Measurements from ENCODE around the gene PPP1R36.
"Not testable (repeated sequence)": the region's sequence is repeated elsewhere in the genome, so short reads cannot be mapped to it uniquely, and the experiment has no call there.

The PPP1R36 gene

GRCh38 chr14:64554556-64554955 is 4.8 kb downstream of the PPP1R36 start:
- no peak for TF ChIP-seq CTCF (IDR thresholded peaks at IDR 0.05; ENCODE audit: low read depth, low read length)
- no peak overlapping the region for H3K4me3 ChIP-seq (replicated peaks in 1 of 2; ENCODE audit: low read depth in 2 of 2, low read length in 2 of 2)
- no peak for DNase-seq (ENCODE audit: low read depth in 2 of 2)

GRCh38 chr14:64556526-64556925 is 6.8 kb downstream of the PPP1R36 start:
- no peak overlapping the region for H3K4me3 ChIP-seq (replicated peaks in 1 of 2; ENCODE audit: low read depth in 2 of 2, low read length in 2 of 2)
- DNase-seq (ENCODE audit: low read depth in 2 of 2): peak; percentile 81 to 91
- no peak for TF ChIP-seq CTCF (IDR thresholded peaks at IDR 0.05; ENCODE audit: low read depth, low read length)

- H3K4me3 ChIP-seq (replicated peaks in 1 of 2; ENCODE audit: low read depth in 2 of 2, low read length in 2 of 2); DNase-seq (ENCODE audit: low read depth in 2 of 2): not testable (repeated sequence)
These were observed 8.5 kb downstream of the PPP1R36 start for GRCh38 chr14:64558216-64558615.

- TF ChIP-seq CTCF (IDR thresholded peaks at IDR 0.05; ENCODE audit: low read depth, low read length): no peak
- peak in 1 of 2 donors; percentile 34 for DNase-seq (ENCODE audit: low read depth in 2 of 2)
These were observed 11.9 kb downstream of the PPP1R36 start for GRCh38 chr14:64561631-64562030.

GRCh38 chr14:64562436-64562835 is 12.7 kb downstream of the PPP1R36 start:
- H3K4me3 ChIP-seq (replicated peaks in 1 of 2; ENCODE audit: low read depth in 2 of 2, low read length in 2 of 2): no peak overlapping the region
- TF ChIP-seq CTCF (IDR thresholded peaks at IDR 0.05; ENCODE audit: low read depth, low read length): no peak
- DNase-seq (ENCODE audit: low read depth in 2 of 2): no peak

More at GRCh38 chr14:64561631-64562030, 11.9 kb downstream of the PPP1R36 start:
- no peak overlapping the region for H3K4me3 ChIP-seq (replicated peaks in 1 of 2; ENCODE audit: low read depth in 2 of 2, low read length in 2 of 2)

GRCh38 chr14:64563696-64564095 is 13.9 kb downstream of the PPP1R36 start:
- no peak for DNase-seq (ENCODE audit: low read depth in 2 of 2)
- no peak for TF ChIP-seq CTCF (IDR thresholded peaks at IDR 0.05; ENCODE audit: low read depth, low read length)
- H3K4me3 ChIP-seq (replicated peaks in 1 of 2; ENCODE audit: low read depth in 2 of 2, low read length in 2 of 2): no peak overlapping the region

GRCh38 chr14:64566651-64567122 is 16.9 kb downstream of the PPP1R36 start:
- peak in 1 of 2 donors; percentile 63 for DNase-seq (ENCODE audit: low read depth in 2 of 2)
- H3K4me3 ChIP-seq (replicated peaks in 1 of 2; ENCODE audit: low read depth in 2 of 2, low read length in 2 of 2): no peak overlapping the region
- TF ChIP-seq CTCF (IDR thresholded peaks at IDR 0.05; ENCODE audit: low read depth, low read length): no peak

Measured in cardiac fibroblast (primary cell).